ENCODE measurements around the gene CASZ1.

The CASZ1 gene

DNA sequence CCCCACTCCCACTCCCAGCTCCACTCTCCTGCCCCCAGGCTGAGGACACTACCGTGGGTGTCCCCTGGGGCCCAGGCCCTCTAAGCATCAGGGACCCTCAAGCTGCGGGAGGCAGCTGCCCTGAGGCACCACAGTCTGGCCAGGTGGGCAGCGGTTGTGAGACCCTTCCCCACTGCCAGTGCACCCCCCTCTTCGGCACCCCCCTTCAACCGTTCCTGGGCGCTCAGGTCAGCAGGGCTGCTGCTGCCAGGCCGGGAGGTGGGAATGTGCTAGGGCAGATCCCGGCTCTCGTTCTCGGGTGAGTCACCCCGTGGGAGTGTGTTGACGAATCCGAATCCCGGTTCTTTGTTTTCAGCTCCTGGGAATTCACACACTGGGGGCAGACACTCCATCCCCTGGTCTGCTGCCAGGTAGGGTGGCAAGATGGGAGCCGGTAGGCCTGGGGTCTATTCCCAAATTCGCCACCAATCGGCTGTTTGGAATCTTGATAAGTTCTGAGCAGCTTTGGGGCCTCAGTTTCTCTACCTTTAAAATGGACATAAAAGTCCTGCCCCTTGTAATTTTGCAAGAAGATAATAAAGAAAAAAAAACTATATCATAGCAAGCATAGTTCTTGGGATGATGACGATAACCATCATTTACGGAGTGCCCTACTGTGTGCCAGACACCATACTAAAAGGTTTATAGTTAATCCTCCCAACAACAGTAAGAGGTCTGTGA is 28.5 kb upstream of the CASZ1 start:
- DNase-seq (ENCODE audit: low read depth in 2 of 2) = no peak

DNA sequence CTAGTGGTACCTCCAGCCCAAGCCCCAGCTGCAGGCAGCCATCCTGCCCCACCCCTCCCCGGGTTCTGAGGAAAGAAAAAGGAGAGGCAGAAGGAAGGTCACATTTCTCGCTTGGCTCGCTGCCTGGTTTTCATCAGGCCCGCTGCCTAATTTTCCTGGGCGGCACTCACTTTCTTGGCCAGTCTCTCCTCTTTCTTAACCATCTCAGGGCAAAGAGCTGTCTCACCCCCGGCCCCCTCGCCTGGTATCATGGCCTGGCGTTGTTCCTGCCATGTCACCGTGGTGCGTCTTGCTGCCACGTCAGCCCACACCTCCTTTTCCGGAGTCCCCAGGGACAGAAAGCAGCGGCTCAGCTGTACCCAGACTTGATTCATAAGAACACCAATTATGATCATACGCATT is 26.6 kb upstream of the CASZ1 start:
- no peak for DNase-seq (ENCODE audit: low read depth in 2 of 2)

DNA sequence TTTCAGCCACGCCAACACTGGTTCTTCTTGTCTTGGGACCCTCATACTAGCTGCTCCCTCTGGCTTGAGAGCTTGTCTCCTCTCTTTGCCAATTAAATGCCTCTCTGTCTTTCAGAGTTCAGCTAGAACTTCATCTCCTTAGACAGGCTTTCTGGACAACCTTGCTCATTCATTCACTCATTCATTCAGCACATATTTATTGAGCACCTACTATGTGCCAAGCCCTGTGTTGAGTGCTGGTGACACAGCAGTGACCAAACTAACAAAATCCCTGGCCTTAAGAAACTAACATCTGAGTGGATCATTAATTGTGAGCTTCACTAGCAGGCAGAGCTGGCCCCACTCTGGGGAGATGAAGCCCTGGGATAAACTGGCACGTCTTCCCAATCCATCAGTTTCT is 24.9 kb upstream of the CASZ1 start:
- no peak for DNase-seq (ENCODE audit: low read depth in 2 of 2)

DNA sequence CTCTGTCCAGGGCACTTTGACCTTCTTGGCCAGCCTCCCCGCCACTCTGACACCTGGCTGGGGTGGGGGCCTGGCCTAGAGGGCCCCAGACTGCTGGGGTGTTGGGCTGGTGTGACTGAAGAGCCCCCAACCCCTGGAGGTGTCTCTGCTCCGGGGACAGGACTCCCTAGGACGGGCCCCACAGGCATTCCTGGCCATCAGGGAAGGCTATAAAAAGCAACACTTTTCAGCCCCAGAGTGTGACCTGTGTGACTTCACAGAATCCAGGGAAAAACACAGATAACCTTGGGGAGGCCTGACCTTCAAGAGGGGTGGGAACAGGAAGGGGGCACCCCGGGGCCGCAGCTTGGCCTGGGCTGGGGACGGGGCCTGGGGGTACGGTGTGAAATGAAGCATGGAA is 24.0 kb upstream of the CASZ1 start:
- DNase-seq (ENCODE audit: low read depth in 2 of 2) = no peak

DNA sequence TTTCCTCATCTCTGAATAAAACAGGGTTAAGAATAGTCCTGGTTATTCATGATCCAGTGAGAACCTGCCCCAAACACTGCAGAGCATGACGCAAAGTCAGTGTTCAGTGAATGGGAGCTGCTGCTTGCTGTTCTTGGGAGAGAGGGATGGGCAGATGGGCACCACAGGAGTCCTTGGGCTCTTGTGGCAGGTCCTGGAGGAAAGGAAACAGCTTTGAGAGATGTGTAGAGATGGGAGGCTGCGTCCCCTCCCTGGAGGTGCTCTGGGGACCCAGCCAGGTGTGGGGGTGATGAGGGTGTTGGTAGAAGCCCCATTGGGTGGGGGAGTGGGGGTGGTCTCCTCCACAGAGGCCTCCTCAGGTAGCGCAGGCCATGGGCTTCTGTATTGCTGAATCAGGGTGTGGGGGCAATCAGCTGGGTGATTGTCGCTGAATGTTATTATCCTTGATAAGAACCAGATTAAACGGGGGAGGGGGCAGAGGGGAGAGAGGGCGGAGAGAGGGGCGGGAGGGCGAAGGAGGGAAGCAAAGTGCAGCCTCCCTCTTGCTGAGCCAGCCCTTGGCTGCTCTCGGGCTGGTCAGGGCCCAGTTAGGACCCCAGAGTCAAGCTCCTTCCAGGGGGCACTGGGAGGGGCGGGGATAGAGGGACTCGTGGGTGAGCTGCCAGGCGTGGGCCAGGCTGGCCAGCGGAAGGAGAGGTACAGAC is 22.9 kb upstream of the CASZ1 start:
- DNase-seq (ENCODE audit: low read depth in 2 of 2) = no peak

DNA sequence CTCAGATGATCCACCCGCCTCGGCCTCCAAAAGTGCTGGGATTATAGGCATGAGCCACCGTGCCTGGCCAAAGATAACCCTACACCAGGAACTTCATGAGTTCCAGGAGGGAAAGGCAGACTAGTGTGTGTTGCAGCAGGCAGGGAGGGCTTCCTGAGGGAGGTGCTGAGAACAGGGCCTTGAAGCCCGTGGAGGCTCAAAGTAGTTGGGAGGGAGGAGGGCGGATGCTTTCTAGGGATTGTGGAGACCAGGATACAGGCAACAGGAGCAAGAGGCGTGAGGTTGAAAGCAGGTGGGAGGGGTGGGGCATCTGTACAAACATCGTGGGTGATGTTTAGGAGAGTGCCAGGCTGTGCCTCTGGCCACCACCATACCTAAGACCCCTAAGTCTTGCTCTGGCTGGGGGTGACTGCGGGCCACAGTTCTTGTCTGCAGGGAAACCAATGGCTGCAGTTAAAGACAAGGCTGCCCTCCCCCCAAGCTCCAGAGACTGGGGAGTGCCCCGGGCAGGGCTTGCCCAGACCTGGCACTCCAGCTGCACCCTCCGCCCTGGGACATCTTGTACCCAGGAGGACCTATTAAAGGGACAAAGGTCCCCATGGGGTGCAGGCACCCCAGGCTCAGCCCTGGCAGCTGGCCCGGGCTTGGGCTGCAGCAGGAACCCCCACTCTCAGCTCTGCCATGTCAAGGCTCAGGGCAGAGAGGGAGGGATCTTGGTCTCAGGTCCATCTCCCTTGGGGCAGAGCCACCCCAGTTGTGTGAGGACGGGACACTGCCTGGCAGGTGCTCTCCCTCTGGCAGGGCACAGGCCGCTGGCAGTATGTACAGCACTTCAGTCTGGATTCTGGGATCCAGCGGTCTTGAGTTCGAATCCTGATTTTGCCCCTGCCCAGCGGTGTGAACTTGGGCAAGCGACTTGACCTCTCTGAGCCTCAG is 22.1 kb upstream of the CASZ1 start:
- DNase-seq (ENCODE audit: low read depth in 2 of 2) = no peak

DNA sequence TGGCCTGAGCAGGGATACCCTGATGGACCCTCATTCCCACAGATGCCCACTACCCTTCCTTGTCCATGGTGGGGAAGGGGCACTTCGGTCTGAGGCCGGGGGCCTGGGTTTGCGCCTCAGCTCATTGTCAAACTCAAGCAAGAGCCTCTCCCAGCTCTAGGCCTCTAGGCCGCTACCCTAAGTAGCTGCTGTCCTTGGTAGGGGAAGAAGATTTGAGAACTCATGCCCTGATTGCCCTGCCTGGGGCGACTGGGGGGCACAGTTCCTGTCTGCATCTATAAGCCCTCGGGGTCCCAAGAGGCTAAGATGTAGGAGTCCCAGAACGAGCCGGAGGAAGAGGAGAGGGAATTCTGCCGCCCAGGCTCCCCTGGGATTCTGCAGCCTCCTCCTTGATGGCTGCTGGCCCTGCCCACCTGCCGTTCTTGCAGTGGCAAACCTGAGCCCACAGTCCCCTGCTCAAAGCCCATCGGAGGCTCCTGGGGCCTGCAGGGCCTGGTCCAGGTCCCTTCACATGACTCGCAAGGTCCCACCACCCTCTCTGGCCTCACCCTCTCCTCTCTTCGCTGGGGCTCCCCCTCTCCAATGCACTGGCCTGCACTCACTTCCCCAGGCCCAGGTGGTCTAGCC is 20.4 kb upstream of the CASZ1 start:
- no peak for DNase-seq (ENCODE audit: low read depth in 2 of 2)

DNA sequence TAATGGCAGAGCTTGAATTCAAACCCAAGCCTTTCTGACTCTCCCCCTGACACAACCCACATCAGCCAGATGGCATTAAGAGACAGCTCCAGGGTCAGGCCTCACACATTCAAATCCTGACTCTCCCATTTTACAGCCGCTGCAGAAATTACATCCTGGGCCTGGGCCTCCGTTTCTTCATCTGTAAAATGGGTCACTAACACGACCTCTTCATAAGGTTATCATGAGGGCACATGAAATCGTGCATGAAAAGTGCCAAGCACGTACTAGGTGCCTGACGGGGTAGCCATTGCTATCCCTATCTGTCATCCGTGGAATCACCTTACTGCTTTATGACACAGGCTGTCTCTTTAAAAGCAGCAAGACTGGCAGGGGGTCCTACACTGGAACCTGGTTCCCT is 19.8 kb upstream of the CASZ1 start:
- DNase-seq (ENCODE audit: low read depth in 2 of 2) = no peak

DNA sequence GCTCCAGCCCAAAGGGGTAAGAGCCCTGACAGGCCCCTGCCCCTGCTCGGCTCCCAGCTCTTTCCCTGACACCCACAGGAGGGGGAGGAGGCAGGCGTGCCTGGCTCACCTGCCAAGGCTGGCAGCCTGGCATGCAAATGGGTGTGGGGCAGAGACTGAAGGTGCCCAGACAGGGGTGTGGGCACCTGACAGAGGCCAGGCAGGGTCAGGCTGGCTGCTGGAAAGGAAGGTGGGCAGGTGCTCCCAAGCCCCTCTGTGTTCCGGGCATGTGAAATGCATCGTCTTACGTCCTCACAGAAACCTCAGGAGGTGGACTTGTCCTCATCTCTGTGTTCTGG is 19.4 kb upstream of the CASZ1 start:
- no peak for DNase-seq (ENCODE audit: low read depth in 2 of 2)

DNA sequence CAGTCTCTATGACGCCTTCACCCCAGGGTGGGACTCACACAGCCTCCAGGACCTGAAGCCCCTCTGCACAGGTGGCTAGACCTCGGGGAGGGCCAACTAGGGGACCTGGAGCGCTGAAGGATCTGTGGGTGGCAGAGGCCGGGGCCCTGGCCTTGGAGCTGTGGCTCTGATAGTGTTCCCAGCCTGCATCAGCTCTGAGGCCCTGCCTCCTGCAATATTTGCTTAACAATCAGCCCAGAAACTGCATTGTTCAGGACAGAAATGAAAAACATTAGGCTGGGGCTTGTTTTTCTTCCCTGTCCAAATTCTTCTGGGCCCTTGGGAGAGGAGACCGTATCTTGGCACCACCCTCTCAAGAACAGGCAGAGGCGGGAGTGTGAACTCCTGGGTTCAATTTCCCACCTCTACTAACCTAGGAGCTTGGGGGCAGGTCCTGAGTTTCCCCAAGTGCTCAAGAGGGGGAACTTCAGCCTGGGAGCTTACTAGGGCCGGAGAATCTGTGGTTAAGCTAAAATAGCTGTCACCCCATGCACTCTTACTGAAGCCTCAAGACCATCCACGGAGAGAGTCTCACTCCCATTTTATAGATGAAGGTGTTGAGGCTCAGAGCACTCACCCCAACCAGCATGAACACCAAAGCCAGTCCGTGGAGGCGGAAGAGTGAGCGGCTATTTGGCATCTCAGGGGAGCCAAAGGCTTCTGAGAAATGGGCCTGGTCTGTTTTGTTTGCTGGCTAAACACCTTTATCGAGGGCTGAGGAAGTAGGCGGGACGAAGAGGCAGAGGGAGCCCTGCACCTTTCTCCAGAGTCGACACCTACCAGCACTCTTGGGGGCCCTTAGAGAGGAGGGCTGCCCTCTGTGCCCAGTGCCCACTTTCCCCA is 18.8 kb upstream of the CASZ1 start:
- DNase-seq (ENCODE audit: low read depth in 2 of 2) = no peak

DNA sequence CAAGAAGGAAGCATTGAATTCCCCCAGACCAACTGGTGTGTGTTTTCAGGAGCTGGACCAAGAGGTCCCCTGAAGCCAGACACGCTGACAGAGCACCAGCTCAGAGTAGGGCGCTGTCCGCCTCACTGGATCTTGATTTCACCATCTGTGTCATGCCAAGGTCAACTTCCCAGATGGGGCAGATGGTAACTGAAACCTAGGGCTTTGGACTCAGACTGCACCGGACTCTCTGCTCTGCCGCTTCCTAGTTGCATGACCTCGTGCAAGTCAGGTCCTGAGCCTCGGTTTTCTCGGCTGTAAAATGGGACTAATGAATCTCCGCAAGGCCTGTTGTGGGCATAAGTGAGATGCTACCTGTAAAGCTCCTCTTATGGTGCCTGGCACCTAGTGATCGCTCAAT is 17.9 kb upstream of the CASZ1 start:
- no peak for DNase-seq (ENCODE audit: low read depth in 2 of 2)

DNA sequence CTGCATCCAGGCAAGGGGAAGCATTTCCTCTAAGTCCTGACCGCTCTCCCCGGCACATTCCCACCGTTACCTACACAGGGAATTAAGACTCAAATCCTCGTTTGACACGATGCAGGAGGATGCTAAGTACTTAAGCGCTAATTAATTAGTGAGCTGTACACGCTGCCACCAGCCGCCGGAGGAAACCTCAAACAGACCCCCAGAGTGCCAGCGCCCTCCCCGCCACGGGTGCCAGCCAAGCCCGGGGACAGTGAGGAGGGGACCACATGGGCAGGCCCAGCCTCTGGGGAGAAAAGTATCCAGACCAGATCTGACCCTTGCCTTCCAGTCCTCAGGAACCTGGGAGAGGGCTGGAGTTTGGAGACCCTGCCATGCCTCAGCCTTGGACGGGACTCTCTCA is 17.4 kb upstream of the CASZ1 start:
- no peak for DNase-seq (ENCODE audit: low read depth in 2 of 2)

DNA sequence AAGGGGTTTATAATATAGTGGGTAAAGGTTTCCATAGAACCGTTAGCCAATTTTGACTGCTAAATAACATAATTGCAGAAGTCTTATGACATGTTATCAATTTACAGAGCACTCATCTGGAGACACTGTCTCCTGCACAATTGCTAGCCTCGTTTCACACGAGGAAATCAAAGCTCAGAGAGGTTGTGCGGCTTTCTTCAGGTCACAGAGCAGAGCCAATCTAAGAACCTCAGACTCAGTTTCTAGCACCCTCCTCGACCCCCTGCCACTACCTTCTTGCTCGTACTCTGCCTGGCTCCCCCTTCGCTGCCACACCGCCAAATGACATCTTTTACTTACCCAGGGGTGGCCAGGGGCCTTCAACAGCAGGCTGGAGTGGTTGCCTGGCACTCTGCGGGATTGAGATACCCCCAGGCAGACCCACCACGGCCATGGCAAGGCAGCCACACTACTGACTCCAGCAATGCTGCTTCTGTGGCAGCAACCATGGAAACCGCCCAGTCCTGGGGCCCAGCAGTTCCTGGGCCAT is 16.0 kb upstream of the CASZ1 start:
- no peak for DNase-seq (ENCODE audit: low read depth in 2 of 2)

DNA sequence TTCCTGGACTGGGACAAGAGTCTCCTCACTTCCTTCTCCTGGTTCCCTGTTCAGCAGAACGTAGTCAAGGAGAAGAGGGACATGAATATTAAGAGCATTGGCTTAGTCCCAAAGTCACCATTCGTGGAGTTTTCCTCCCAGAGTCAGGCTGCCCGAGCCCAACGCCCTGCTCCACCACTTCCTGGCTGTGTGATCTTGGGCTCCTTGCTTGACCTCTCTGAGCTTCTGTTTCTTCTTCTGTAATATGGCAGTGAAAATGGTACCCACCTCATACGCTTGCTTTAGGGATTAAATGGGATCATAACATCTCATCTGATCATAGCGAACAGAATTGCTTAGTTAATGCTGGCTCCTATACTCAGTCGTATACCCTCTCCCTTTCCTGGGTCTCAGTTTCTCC is 12.0 kb upstream of the CASZ1 start:
- DNase-seq (ENCODE audit: low read depth in 2 of 2) = no peak

DNA sequence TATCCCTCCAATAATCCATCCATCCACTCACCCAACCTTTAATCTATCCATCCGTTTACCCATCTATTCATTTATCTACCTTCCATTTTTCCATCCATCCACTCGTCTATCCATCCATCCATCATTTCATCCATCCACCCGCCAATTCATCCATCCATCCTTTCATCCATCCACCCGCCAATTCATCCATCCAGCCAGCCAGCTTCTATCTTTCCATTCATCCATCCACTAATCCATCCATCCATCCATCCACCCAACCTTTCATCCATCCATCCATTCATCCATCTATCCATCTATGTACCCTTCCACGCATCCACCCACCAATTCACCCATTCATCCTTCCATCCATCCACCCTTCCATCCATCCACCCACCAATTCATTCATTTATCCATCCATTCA is 10.5 kb upstream of the CASZ1 start:
- DNase-seq (ENCODE audit: low read depth in 2 of 2) = no peak

DNA sequence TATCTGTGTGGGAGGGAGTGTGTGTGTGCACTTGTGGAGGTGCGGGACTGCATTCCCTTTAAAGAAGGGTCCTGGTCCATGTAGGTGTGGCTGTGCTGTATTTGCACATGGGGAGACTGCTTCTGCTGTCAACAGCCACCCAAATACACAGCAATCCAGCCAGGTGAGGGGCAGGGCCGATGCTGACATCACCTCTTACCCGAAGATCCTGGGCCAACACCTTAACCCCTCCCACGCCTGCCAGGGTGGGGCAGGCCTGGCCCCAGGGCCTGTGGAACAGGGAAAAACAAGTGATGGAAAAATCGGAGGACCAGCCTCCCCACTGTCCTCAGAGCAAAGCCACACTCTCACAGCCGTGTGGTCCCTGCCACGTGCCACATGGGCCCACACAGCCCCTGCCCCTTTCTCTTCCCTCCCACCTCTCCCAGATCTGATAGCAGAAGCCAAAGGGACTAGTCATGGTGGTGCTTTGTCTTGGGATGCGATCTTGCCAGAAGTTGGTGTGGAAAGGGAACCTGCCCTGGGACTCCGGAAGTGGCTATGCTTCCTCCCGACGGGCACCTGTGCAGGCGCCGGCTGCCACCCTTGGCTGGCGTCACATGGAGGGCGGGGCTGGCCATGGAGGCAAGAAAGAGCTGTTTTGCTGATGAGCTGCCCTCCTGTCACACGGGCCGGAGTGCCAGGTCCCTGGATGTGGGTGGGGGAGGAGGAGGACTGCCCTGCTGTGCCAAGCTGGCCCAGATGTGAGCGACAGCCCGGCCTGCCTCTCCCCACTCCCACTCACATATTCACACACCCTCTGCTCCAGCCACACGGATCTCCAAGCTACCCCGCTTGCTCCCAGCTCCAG is 7.8 kb upstream of the CASZ1 start:
- DNase-seq (ENCODE audit: low read depth in 2 of 2) = no peak

DNA sequence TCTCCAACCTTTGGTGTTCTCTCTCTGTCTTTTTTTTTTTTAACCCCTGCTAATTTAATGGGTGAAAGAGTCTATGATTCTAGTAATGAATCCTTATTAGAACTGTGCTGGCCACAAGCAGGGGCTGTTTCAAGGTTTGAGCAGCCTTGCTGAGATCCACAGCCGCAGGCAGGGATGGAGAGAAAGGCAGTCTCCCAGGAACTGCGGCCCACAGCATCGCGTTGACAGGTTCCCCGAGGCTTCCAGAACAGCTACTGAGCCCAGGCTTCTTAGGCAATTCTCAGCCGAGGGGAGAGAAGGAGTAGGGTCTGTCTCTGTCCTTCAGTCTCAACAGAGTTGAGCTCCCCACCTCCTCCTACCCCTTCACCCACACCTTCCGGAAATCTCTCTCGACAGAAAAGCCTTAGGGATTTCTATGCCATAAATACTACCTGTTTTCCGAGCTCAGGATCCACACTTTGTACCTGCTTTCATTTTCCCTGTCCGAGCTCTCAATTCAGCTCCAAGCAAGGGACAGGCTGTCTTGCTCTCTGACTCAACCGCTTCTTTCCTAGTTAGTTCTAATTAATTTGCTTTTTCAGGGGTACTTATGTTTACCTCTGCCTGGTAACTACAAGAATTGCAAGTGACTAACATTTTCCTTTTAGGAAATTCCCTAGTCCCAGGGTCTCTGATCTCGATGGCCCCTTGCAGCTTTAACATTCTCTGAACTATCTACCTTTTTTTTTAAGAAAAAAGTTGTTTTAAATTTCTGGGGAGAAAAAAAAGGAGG is 6.7 kb upstream of the CASZ1 start:
- no peak for DNase-seq (ENCODE audit: low read depth in 2 of 2)

DNA sequence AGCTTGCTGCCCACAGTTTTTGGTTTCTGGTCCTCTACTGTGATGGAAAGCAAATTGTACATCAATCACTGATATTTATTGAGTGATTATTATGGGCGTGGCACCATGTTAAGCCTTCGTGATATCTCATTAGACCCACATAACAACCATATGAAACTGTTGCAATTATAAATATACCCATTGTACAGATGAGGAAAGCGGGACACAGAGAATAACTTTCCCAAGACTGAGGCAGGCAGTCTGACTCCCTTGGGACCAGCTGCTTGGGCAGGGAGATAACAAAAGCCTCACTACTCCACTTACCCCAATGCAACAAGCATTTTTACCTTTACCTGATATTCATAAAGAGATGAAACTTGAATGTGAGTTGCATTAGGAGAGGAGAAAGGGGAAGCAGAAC is 4.3 kb upstream of the CASZ1 start:
- no peak for DNase-seq (ENCODE audit: low read depth in 2 of 2)

DNA sequence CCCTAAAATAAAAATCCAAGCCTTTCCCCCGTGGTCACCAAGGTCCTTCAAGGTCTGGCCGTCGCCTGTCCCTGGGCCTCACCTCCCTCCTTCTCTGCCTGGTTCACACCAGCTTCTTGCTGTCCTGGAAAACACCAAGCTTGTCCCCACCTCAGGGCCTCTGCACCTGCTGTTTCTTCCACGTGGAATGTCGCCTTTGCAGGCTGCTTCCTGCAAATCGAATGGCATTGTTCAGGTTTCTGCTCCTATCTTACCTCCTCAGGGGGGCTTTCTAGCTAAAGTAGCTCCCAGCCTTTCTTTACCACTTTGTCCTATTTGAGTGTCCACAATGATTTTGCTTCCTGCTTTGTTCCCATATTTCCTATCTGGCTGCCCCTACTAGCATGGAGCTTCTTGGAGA is 3.3 kb upstream of the CASZ1 start:
- DNase-seq (ENCODE audit: low read depth in 2 of 2) = no peak

All from stimulated activated CD4-positive, alpha-beta T cell treated with anti-CD3 and anti-CD28 coated beads, Interleukin-1b, Interleukin-23, amount 100 ng/mL, for 4 hours (primary cell).